Measurements from ENCODE around the gene TIMM50.
"Not testable (repeated sequence)": the region's sequence is repeated elsewhere in the genome, so short reads cannot be mapped to it uniquely, and the experiment has no call there.

The TIMM50 gene

GRCh38 chr19:39470724-39471339, 9.8 kb upstream of the TIMM50 start:
- DNase-seq: no peak

- DNase-seq: no peak
Observed at GRCh38 chr19:39471756-39472536, 8.7 kb upstream of the TIMM50 start.

- DNase-seq: no peak
Observed at GRCh38 chr19:39472746-39473442, 7.7 kb upstream of the TIMM50 start.

GRCh38 chr19:39473443-39473960, 7.1 kb upstream of the TIMM50 start:
- DNase-seq: no peak

- DNase-seq: no peak
Observed at GRCh38 chr19:39474139-39474620, 6.5 kb upstream of the TIMM50 start.

GRCh38 chr19:39475748-39476147, 4.9 kb upstream of the TIMM50 start:
- DNase-seq: no peak

- not testable (repeated sequence) for DNase-seq
Observed at GRCh38 chr19:39479319-39479801, 1.3 kb upstream of the TIMM50 start.

GRCh38 chr19:39479916-39480315, 722 bp upstream of the TIMM50 start:
- DNase-seq: no peak

- no peak for DNase-seq
Observed at GRCh38 chr19:39481229-39481545, 549 bp downstream of the TIMM50 start.

- no peak for DNase-seq
Observed at GRCh38 chr19:39481676-39482075, 1.0 kb downstream of the TIMM50 start.

- DNase-seq: no peak
Observed at GRCh38 chr19:39483141-39483540, 2.5 kb downstream of the TIMM50 start.

GRCh38 chr19:39489756-39490155, 9.1 kb downstream of the TIMM50 start:
- DNase-seq: no peak

GRCh38 chr19:39492225-39492624, 11.6 kb downstream of the TIMM50 start:
- no peak for DNase-seq

- DNase-seq: no peak
Observed at GRCh38 chr19:39492788-39493187, 12.2 kb downstream of the TIMM50 start.

- DNase-seq: no peak
Observed at GRCh38 chr19:39494661-39495060, 14.0 kb downstream of the TIMM50 start.

GRCh38 chr19:39496063-39496462, 15.4 kb downstream of the TIMM50 start:
- DNase-seq: no peak

- no peak for DNase-seq
Observed at GRCh38 chr19:39497701-39497995, 17.0 kb downstream of the TIMM50 start.

GRCh38 chr19:39497996-39498797, 17.6 kb downstream of the TIMM50 start:
- peak; percentile 87 for DNase-seq

- no peak for DNase-seq
Observed at GRCh38 chr19:39498798-39499642, 18.4 kb downstream of the TIMM50 start, which contains the start of gene DLL3. TSS of gene DLL3 (plus strand) at chr19:39498947. CDS start at chr19:39498975, 28 bp downstream.

- DNase-seq: no peak
Observed at GRCh38 chr19:39499932-39500331, 19.3 kb downstream of the TIMM50 start.

GRCh38 chr19:39500543-39500942, 19.9 kb downstream of the TIMM50 start:
- no peak for DNase-seq

- DNase-seq: no peak
Observed at GRCh38 chr19:39501340-39501739, 20.7 kb downstream of the TIMM50 start.

All from DMS153 (cell line).